Spleen (tissue), 7 donors: ENCODE results near the gene CEP170B.

Experiments used
- CTCF ChIP-seq, 11 experiments: fragments of 200-600 bp in 7 of 11; fragments of 450-650 bp in 4 of 11; sonication (generic) in 4 of 11; IDR thresholded peaks in 8 of 11; conservative IDR thresholded peaks in 3 of 11; 1 replicate in 7 of 11; 2 replicates in 4 of 11; pipeline versions ENCODE4 v1.4.0 to v1.8.0; 2016 to 2021; ENCODE audit warnings: antibody characterized with exemption in 11 of 11, inconsistent platforms in 4 of 11, mild to moderate bottlenecking in 1 of 11
- POLR2AphosphoS5 ChIP-seq, 3 donors: sonication (generic); formaldehyde crosslinking; IDR thresholded peaks; one replicate each; pipeline ENCODE4 v1.5.1; 2017; ENCODE audit warnings: antibody characterized with exemption in 3 of 3
- donor health status: DM: no; HTN: no; CAD: no; lungs with moderate emphysema.
- donor health status: DM: no; HTN: no; CAD: no.
- donor health status: DM: no; HTN: no; CAD: no.

- TF ChIP-seq POLR2AphosphoS5 (IDR thresholded peaks at IDR 0.05), result no peak
- TF ChIP-seq CTCF (IDR thresholded peaks at IDR 0.05 in 8 of 11, conservative IDR thresholded peaks at IDR 0.05 in 3 of 11), result no peak
Observed at GRCh38 chr14:104938436-104938835, 73.4 kb downstream of the CEP170B start.
